Activated CD4-positive, alpha-beta memory T cell treated with anti-CD3 and anti-CD28 coated beads for 36 hours (primary cell): Measurements from ENCODE around the gene PPME1. TPM values are rescaled to one million over a fixed set of nuclear protein-coding genes. Genes with fewer than 3 reads are reported as not detected.

Source experiments
- CTCF ChIA-PET: fragments of 350-600 bp; sonication (Branson Sonifier 250); formaldehyde crosslinking; loops from one replicate; lab custom pipeline; 2021; ENCODE audit warnings: antibody characterized with exemption, inconsistent platforms; lab: Charles Lee
- POLR2A ChIA-PET: fragments of 350-600 bp; sonication (Branson Sonifier 250); formaldehyde crosslinking; loops from one replicate; lab custom pipeline; 2021; ENCODE audit warnings: antibody characterized with exemption; lab: Charles Lee
- DNase-seq: peaks from one replicate; pipeline ENCODE4 v3.0.0-alpha.2; 2020
- H3K27ac Mint-ChIP-seq: one replicate; pipeline ENCODE4 v1.8.0; 2021; ENCODE audit warnings: mixed read lengths
- H3K27me3 Mint-ChIP-seq: one replicate; pipeline ENCODE4 v1.8.0; 2021; ENCODE audit warnings: mixed read lengths
- H3K36me3 Mint-ChIP-seq: one replicate; pipeline ENCODE4 v1.8.0; 2021; ENCODE audit warnings: mixed read lengths
- H3K4me1 Mint-ChIP-seq: one replicate; pipeline ENCODE4 v1.8.0; 2021; ENCODE audit warnings: low read depth, mixed read lengths
- H3K4me3 Mint-ChIP-seq: one replicate; pipeline ENCODE4 v1.8.0; 2021; ENCODE audit warnings: mild to moderate bottlenecking, mixed read lengths
- H3K9me3 Mint-ChIP-seq: one replicate; pipeline ENCODE4 v1.8.0; 2021; ENCODE audit warnings: mixed read lengths
- intact Hi-C: fragments of 100-400 bp; cut with micrococcal nuclease; formaldehyde crosslinking; loops from one replicate; pipeline ENCODE4 v1.15.1; 2023
- total RNA-seq, 2 experiments: library from RNA; stranded (reverse); gene quantifications; one replicate each; pipeline ENCODE4 v1.2.3, GENCODE V29; 2021

The PPME1 gene
- total RNA-seq, 2 experiments from 2014 or later: 37.9 to 38.5 TPM

GRCh38 chr11:74204701-74205100 lies 33.6 kb downstream of the PPME1 start:
- intact Hi-C loops: no loop called here
- ChIA-PET POLR2A (interaction anchor here (0.6 kb wide), 1 partner anchor 34 kb away, joined by 3 read pairs; the partner anchor contains the start of genes C2CD3 and PPME1), CTCF (no interaction called here)
- Mint-ChIP-seq H3K4me3 (no peak overlapping the region), H3K36me3 (peaks cover 27% of the 10 kb centered on the region), H3K4me1 (peaks cover 16% of the 10 kb centered on the region), H3K27me3 (no peaks in the 10 kb centered on the region), H3K9me3 (no peaks in the 10 kb centered on the region), H3K27ac (no peak overlapping the region)
- no peak for DNase-seq

DNA sequence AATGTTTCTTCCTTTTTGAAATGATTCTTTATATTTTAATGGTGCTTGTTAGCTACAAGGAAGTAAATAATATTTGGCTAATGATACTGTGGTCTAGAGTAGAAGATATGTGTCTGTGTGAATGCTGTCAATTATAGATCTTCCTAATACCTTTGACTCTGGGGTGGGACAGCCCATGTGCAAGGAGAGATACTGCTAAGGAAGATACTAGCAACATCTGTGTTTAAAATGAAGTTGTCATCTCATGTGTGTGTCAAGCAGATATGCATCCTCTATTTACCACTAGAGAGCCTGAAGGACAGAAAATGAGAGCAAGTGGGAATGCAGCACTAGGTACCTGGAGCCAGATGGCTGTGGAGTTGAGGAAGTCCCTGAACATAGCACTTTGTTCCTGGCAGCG lies 34.1 kb downstream of the PPME1 start:
- ChIA-PET CTCF (no interaction called here), POLR2A (interaction anchor here (0.6 kb wide), 1 partner anchor 34 kb away, joined by 3 read pairs; the partner anchor contains the start of genes C2CD3 and PPME1)
- H3K4me3 Mint-ChIP-seq: no peak overlapping the region
- intact Hi-C loops: no loop called here
- H3K36me3 Mint-ChIP-seq: peaks cover 31% of the 10 kb centered on the region
- H3K4me1 Mint-ChIP-seq: peaks cover 16% of the 10 kb centered on the region
- no peak overlapping the region for H3K27ac Mint-ChIP-seq
- H3K27me3 Mint-ChIP-seq: no peaks in the 10 kb centered on the region
- DNase-seq: no peak
- no peaks in the 10 kb centered on the region for H3K9me3 Mint-ChIP-seq

GRCh38 chr11:74206746-74207145 lies 35.7 kb downstream of the PPME1 start:
- Mint-ChIP-seq H3K27ac (no peak overlapping the region), H3K36me3 (peaks cover 36% of the 10 kb centered on the region), H3K27me3 (no peaks in the 10 kb centered on the region), H3K9me3 (no peaks in the 10 kb centered on the region), H3K4me3 (no peak overlapping the region), H3K4me1 (peaks cover 16% of the 10 kb centered on the region)
- no peak for DNase-seq
- CTCF ChIA-PET: no interaction called here
- intact Hi-C loops: no loop called here
- POLR2A ChIA-PET: no interaction called here

- intact Hi-C loops: no loop called here
- H3K4me3 Mint-ChIP-seq: no peak overlapping the region
- no peaks in the 10 kb centered on the region for H3K9me3 Mint-ChIP-seq
- POLR2A ChIA-PET: interaction anchor here (0.5 kb wide), 1 partner anchor 262 kb away, joined by 3 read pairs; no protein-coding TSS in a partner anchor
- no peak for DNase-seq
- H3K4me1 Mint-ChIP-seq: peaks cover 14% of the 10 kb centered on the region
- CTCF ChIA-PET: interaction anchor here (1.0 to 1.3 kb wide), 3 partner anchors 25 to 245 kb away, joined by 3 to 4 read pairs (median 4); no protein-coding TSS in a partner anchor
- no peak overlapping the region for H3K27ac Mint-ChIP-seq
- H3K36me3 Mint-ChIP-seq: peaks cover 48% of the 10 kb centered on the region
- no peaks in the 10 kb centered on the region for H3K27me3 Mint-ChIP-seq
Measured at GRCh38 chr11:74208507-74208906, 37.4 kb downstream of the PPME1 start.

DNA sequence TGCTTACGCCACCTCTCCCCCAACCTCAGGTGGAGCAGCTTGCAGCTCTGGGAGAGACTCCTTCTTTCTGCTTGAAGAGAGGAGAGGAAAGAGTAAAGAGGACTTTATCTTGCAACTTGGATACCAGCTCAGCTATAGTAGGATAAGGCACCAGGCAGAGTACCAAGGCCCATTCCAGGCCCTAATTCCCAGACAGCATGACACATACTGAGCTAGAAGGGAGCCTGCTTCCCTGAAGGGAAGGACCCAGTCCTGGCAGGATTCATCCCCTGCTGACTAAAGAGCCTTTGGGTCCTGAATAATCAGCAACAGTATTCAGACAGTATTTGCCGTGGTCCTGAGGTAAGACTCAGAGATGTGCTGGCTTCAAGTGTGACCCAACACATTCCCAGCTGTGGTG lies 41.4 kb downstream of the PPME1 start:
- peaks cover 3% of the 10 kb centered on the region for H3K4me1 Mint-ChIP-seq
- H3K27me3 Mint-ChIP-seq: no peaks in the 10 kb centered on the region
- H3K4me3 Mint-ChIP-seq: no peak overlapping the region
- CTCF ChIA-PET: no interaction called here
- no peak for DNase-seq
- peaks cover 2% of the 10 kb centered on the region for H3K9me3 Mint-ChIP-seq
- intact Hi-C loops: no loop called here
- H3K27ac Mint-ChIP-seq: no peak overlapping the region
- POLR2A ChIA-PET: no interaction called here
- peaks cover 46% of the 10 kb centered on the region for H3K36me3 Mint-ChIP-seq

DNA sequence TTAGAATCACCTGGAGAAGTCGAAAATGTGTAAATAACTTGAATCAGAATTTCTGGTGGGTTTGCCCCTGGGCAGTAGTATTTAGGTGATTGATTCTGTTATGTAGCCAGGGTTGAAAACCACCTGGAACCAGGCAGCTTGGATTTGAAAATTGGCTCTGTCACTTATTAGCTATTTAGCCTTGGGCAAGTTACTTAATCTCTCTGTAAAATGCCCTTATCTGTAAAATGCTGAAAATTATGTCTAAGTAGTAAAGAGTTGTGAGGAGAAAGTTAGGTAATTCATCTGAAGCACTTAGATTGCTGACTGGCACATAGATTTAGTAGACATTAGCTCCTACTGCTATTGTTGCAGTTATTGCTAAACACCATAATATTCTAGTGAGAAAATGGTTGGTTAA lies 49.3 kb downstream of the PPME1 start:
- Mint-ChIP-seq H3K27me3 (no peaks in the 10 kb centered on the region), H3K36me3 (peaks cover 12% of the 10 kb centered on the region), H3K4me3 (no peak overlapping the region), H3K4me1 (no peaks in the 10 kb centered on the region), H3K27ac (no peak overlapping the region), H3K9me3 (peaks cover 3% of the 10 kb centered on the region)
- ChIA-PET POLR2A (no interaction called here), CTCF (interaction anchor here (0.8 kb wide), 1 partner anchor 491 kb away, joined by 3 read pairs; no protein-coding TSS in a partner anchor)
- intact Hi-C loops: no loop called here
- DNase-seq: no peak

GRCh38 chr11:74221816-74222215 lies 50.7 kb downstream of the PPME1 start:
- Mint-ChIP-seq H3K36me3 (peaks cover 8% of the 10 kb centered on the region), H3K27ac (no peak overlapping the region), H3K4me1 (no peaks in the 10 kb centered on the region), H3K27me3 (no peaks in the 10 kb centered on the region), H3K4me3 (no peak overlapping the region), H3K9me3 (peaks cover 3% of the 10 kb centered on the region)
- intact Hi-C loops: no loop called here
- DNase-seq: no peak
- ChIA-PET POLR2A (no interaction called here), CTCF (no interaction called here)

- ChIA-PET POLR2A (no interaction called here), CTCF (no interaction called here)
- Mint-ChIP-seq H3K4me3 (no peak overlapping the region), H3K27me3 (no peaks in the 10 kb centered on the region), H3K9me3 (peaks cover 3% of the 10 kb centered on the region), H3K4me1 (no peaks in the 10 kb centered on the region), H3K27ac (no peak overlapping the region), H3K36me3 (peaks cover 10% of the 10 kb centered on the region)
- no peak for DNase-seq
- intact Hi-C loops: no loop called here
Measured at GRCh38 chr11:74225565-74225964, 54.5 kb downstream of the PPME1 start.

GRCh38 chr11:74226907-74227306 lies 55.8 kb downstream of the PPME1 start:
- POLR2A ChIA-PET: no interaction called here
- Mint-ChIP-seq H3K36me3 (peaks cover 13% of the 10 kb centered on the region), H3K27me3 (no peaks in the 10 kb centered on the region), H3K4me3 (no peak overlapping the region), H3K9me3 (peaks cover 3% of the 10 kb centered on the region), H3K27ac (no peak overlapping the region), H3K4me1 (peaks cover 3% of the 10 kb centered on the region)
- intact Hi-C loops: no loop called here
- no peak for DNase-seq
- CTCF ChIA-PET: no interaction called here

DNA sequence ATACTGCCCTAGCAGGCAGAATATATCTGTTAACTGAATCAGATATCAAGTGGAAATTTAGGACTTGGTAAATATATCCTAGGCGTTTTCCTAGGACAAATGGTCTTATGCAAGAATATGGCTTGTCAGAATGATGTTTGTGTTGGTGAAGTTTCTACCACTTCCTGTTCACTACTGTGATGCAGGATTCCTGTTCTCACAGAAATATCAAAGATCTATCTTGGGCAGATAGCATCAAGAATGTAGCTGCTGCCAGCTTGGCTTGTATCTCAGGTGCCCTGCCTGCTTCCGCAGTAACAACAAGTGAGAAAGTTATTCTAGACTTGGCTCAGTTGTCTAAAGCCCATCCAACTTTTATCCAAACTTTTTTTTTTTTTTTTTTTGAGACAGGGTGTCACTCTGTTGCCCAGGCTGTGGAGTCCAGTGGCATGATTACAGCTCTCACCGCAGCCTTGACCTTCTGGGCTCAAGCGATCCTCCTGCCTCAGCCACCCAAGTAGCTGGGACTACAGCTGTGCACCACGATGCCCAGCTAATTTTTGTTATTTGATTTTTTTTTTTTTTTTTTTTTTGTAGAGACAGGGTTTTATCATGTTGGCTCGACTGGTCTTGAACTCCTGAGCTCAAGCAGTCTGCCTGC lies 61.3 kb downstream of the PPME1 start:
- Mint-ChIP-seq H3K9me3 (no peaks in the 10 kb centered on the region), H3K36me3 (peaks cover 13% of the 10 kb centered on the region), H3K4me1 (peaks cover 15% of the 10 kb centered on the region), H3K4me3 (no peak overlapping the region), H3K27ac (peak overlapping the region; percentile 50), H3K27me3 (no peaks in the 10 kb centered on the region)
- intact Hi-C loops: no loop called here
- ChIA-PET CTCF (interaction anchor here (0.6 to 0.7 kb wide), 2 partner anchors 47 to 358 kb away, joined by 3 to 4 read pairs; no protein-coding TSS in a partner anchor), POLR2A (interaction anchor here (0.6 kb wide), 1 partner anchor 610 kb away, joined by 3 read pairs; no protein-coding TSS in a partner anchor)
- peak; percentile 17 for DNase-seq

DNA sequence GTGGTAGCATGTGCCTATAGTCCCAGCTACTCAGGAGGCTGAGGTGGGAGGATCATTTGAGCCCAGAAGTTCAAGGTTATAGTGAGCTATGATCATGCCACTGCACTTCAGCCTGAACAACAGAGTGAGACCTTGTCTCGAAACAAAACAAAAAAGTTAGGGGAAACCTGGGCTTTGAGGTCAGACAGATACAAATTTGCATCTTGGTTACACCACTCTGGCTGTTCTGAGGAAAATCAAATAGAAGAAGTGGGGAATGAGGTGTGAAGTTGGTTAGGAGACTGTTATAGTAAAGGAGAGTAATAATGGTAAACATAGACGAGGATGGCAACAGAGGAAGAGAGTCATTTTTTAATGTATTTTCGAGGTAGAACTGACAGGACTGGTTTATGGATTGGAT lies 62.6 kb downstream of the PPME1 start:
- Mint-ChIP-seq H3K4me3 (no peak overlapping the region), H3K9me3 (no peaks in the 10 kb centered on the region), H3K36me3 (peaks cover 13% of the 10 kb centered on the region), H3K4me1 (peaks cover 15% of the 10 kb centered on the region), H3K27ac (no peak overlapping the region), H3K27me3 (no peaks in the 10 kb centered on the region)
- intact Hi-C loops: no loop called here
- ChIA-PET CTCF (no interaction called here), POLR2A (no interaction called here)
- no peak for DNase-seq

- Mint-ChIP-seq H3K4me3 (no peak overlapping the region), H3K27me3 (no peaks in the 10 kb centered on the region), H3K4me1 (peaks cover 15% of the 10 kb centered on the region), H3K36me3 (peaks cover 25% of the 10 kb centered on the region), H3K27ac (no peak overlapping the region), H3K9me3 (no peaks in the 10 kb centered on the region)
- intact Hi-C loops: no loop called here
- ChIA-PET CTCF (no interaction called here), POLR2A (no interaction called here)
- DNase-seq: no peak
Measured at GRCh38 chr11:74235121-74235520, 64.0 kb downstream of the PPME1 start.

DNA sequence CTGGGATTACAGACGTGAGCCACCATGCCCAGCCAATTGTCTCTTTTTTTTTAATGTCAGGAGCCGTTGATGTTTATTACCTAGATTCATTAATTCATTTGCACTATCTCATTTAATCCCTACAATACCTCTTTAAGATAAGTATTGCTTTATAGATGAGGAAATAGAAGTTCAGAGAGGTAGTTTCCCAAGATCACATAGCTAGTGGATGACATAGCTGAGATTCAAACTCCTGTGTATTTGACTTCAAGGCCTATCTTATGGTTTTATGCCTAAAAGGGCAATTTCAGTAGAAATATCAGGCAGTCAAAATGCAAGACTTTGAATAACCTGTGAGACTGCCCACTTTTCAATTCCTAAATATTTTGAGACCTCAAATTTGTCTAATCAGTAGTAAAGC lies 66.5 kb downstream of the PPME1 start:
- ChIA-PET CTCF (no interaction called here), POLR2A (no interaction called here)

More for the DNA sequence above, 66.5 kb downstream of the PPME1 start:
- Mint-ChIP-seq H3K27me3 (no peaks in the 10 kb centered on the region), H3K4me1 (peaks cover 6% of the 10 kb centered on the region), H3K4me3 (no peak overlapping the region), H3K27ac (no peak overlapping the region), H3K36me3 (peaks cover 27% of the 10 kb centered on the region), H3K9me3 (no peaks in the 10 kb centered on the region)
- DNase-seq: no peak
- intact Hi-C loops: no loop called here
